HG03571 (cell line): ENCODE results near the gene PITPNM2.

Source experiments
- ATAC-seq: cut with Tn5 transposase; IDR thresholded peaks from one replicate; pipeline ENCODE4 v1.9.1; 2021; ENCODE audit not compliant: unreplicated experiment

Gene PITPNM2

DNA sequence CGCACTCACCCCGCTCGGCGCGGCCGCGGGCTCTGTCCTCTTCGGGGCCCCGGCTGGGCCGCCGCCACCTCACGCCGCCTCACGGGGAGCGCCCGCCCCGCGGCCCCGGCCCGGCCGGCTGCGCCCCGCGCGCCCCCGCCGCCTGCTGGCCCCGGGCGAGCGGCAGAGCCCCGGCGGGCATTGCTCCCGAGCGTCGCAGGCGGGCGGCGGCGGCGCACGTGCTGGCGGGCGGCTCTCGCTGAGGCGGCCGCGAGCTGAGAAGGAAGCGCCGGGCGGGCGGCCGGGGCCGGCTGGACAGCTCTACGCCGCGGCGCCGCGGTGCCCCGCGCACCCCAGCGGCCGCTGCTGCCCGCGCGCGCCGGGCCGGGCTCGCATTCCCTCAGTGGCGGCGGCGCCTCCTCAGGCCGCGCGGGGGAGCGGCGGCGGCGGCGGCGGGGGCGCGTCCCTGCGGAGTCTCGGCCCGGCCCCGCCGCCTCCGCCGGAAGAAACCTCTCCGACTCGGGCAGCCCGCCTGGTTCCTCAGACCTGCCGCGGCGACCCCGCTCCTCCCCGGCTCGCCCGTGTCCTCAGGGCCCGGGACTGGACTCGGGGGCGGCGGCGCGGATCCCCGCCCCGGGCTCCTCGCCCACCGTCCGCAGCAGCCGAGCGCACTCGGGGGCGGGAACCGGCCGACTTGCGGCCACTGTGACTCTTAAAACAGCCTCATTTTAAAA lies at the start of gene PITPNM2:
Gene PITPNM2, minus strand, starts transcription at position 347 of the 713 bp plus-strand sequence. CDS start 116,500 bp downstream, outside the sequence.
- ATAC-seq = peak; percentile 68

DNA sequence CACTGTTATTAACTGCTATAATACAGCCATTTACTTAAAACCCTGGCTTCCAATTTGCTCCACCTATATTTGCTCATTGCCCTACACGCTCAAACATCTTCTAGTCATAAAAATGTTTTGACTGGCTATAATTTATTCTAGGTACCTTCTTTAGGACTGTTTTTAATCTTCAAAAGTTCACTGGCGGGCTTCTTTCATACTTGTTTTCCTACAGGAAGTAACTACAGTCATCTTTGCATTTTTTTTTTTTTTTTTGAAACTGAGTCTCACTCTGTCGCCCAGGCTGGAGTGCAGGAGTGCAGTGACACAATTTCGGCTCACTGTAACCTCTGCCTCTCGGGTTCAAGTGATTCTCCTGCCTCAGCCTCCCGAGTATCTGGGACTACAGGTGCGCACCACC lies 49.5 kb upstream of the PITPNM2 start:
- ATAC-seq = no peak

DNA sequence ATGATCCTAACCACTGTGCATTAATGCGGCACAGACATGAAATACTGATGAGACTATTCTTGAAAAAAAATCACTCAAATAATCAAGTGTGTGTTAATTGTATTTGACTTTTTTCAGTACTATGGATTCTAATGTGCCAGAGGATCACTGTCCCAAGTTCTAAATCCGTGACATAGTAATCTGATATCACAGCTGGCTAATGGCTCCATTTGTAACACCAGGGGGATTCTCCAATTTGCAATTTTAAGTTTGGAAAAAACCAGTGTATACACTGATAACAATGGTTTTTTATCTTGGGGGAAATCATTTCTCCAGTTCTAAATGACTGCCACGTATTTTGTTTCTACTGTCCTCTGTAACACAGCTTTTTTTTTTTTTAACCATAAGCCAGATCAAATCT lies 49.0 kb upstream of the PITPNM2 start:
- ATAC-seq = no peak

DNA sequence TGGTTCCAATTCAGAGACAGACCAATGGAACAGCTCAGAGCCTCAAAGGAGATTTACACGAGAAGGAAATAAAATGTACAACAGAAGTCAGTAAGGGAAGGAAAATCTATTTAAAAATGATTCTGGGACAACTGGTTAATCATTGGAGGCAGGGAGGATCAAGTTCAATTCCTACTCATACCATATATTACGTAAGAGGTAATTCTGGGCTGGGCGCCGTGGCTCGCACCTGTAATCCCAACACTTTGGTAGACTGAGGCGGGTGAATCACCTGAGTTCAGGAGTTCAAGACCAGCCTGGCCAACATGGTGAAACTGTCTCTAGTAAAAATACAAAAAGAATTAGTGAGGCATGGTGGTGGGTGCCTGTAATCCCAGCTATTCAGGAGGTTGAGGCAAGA lies 36.7 kb upstream of the PITPNM2 start:
- no peak for ATAC-seq

DNA sequence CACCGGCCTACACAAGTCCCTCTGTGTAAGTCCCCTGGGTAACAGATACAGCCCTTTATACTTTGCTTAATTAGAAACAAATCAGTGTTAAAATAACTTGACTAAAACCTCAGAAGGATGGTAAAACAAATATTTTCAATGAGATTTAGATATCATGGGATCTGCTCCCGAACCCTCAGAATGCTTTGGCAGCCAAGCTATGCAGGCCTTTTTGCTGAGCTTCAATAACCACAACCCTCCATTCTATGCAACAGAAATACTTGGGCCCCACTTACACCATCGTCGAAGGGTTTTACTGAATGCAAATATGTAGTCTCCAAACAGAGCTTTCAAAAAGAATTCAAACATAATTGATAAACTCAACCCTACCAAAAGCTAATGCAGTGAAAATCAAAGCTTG lies 29.3 kb upstream of the PITPNM2 start:
- ATAC-seq = no peak

DNA sequence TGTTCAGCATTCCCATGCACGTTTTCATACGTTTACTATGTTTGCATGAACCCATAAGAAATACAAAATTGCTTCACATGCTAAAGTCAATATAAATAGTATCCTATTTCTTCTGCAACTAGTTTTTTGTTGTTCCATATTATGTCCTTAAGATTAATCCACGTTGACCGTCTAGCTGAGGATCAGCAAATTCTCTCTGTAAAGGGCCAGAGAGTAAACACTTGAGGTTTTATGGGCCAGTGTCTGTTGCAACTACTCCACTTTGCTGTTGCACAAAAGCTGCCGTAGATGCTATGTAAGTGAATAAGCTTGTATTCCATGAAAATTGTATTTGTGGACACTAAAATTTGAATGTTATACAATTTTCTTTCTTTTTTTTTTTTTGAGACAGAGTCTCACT lies 21.1 kb upstream of the PITPNM2 start:
- ATAC-seq = no peak

DNA sequence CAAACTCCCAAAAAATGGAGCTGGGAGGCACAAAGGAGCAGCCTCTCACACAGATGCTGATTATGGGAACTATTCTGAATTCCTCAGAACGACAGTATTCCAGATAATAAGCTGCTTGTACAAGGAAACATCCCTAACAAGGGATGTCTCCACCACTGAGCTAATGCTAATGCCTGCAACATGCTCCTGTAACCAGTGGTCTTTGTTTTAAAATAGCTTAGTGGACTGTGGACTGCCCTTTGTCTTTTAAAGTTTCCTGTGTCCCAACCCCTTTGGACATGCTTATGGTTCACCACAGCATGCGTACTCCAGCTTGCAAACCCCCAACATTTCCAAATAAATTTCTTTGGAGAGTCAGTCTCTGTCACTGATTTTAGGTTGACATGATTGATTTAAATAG lies 16.4 kb upstream of the PITPNM2 start:
- ATAC-seq = no peak

DNA sequence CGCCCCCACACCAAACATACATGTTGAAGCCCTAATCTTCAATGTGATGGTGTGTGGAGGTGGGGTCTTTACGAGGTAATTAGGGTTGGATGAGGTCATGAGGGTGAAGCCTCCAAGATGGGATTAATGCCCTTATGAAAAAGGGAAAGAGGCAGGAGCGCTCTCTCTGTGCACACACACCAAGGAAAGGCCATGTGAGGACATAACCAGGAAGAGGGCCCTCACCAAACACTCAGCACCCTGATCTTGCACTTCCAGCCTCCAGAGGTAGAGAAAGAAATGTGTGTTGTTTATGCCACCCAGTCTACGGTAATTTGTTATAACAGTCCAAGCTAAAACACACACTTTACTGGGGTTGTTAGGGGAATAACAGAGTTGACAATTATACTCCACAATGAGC lies 14.6 kb upstream of the PITPNM2 start:
- no peak for ATAC-seq

DNA sequence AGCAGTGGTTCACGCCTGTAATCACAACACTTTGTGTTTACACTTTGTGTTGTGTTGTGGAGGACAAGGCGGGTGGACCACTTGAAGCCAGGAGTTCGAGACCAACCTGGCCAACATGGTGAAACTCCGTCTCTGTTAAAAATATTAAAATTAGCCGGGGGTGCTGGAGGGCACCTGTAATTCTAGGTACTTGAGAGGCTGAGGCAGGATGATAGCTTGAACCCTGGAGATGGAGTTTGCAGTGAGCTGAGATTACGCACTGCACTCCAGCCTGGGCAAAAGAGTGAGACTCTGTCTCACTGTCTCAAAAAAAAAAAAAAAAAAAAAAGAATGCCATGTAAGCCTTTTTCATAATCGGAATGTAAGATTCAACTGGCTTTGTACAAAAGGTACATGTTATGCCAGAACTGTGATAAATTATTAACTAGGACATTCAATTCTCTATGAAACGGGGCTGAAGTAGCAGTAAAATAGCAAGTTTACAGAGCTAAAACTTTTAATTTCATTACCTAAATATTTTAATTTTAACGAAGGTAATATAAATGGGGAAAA lies 13.9 kb upstream of the PITPNM2 start:
- ATAC-seq = no peak

DNA sequence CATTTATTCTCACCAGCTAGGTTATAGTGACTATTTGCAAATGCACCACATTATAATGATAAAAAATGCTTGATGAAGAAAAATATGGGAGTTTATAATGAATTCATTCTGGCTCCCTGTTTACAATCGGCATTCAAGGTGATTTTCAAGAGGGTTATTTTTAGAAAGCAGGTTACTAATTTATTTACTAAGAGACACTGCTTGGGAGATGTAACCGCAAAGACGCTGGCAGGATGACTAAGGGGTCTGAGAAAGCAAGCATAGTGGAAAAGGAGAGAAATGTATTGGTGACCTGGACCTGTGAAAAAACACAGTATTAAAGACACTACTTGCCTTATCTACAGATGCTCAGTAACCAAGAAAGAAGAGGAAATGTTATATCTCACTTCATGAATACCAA lies 13.3 kb upstream of the PITPNM2 start:
- no peak for ATAC-seq

DNA sequence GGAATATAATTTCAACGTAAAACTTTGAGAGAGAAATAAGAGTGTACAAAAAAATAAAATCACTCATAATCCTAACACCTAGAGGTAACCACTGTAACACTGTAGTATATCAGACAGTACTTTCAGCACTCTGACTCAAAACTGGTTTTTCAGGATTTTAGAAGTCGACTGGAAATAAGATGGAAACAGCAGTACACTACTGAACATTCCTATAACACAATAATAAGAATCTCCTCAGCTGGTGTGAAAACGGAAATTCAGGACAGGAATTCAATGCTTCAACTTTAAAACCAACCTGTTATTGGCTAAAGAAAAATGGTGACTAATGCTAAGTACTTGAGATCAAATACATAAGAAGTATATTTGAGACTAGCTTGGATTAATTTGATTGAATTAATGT lies 12.3 kb upstream of the PITPNM2 start:
- no peak for ATAC-seq

DNA sequence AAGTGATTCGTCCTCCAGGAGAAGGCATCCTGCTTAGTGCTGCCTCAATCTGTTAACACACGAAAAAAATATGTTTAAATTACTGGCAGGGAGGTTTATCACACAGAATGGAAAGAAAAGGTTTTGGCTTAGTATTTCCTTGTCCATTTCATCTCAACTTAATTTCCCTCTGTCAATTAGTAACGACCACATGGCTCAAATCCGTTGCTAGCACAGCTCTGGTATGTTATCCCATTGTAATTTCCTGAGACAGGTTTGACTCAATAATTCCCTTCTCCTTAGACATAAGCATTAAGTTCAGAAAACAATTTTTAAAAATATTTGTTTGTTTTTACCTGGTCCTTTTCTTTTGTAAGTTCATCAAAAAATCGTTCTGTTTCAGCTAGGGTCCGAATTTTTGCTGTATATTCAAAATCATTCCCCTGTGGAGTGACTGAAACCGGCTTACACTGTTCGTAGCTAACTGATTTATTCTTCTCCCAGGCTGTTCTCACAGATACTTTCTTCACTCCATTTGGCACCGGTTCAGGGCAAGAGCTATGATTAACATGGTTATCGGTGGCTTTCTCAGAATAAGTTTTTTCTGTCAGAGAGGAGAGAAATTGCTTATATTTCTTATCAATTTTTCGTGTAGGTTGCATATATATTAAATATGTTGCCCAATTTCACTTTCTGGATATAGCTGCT lies 10.1 kb upstream of the PITPNM2 start:
- no peak for ATAC-seq

DNA sequence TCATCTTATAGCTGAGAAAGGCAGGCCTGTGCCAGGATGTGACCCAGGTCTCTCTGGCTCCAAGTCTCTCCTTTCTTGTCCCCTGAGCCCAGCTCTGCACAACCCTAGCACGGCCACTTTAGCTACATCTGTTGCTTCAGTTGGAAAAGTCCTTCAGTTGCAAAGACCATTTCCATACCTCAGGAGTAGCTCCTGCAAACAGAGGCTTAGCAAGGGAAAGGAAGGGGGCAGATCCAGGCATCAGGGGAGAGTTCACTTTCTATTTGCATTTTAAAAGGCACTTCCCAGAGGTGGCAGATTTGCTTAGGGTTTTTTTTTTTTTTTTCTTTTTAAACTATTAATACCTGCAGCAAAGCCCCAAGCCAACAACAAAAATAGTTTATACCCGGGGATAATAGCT lies 3.0 kb upstream of the PITPNM2 start:
- no peak for ATAC-seq

DNA sequence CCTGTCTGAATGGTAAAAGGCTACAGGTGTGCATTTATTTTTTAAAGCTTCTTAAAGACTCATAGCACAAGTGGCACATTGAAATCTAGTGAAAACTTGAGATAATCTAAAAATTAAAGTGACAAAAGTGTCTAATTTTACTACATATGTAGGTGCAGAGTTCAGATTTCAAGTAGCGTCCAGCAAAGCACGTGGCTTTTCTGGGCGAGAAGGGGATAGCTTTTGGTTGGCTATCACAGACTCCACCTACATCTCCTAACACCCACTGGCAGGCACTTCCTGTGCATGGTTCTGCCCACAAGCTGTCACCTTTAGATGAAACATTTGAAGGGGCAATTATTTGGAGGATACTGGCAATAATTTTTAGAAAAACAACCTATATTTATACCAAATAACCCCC lies 1.9 kb upstream of the PITPNM2 start:
- ATAC-seq = no peak

DNA sequence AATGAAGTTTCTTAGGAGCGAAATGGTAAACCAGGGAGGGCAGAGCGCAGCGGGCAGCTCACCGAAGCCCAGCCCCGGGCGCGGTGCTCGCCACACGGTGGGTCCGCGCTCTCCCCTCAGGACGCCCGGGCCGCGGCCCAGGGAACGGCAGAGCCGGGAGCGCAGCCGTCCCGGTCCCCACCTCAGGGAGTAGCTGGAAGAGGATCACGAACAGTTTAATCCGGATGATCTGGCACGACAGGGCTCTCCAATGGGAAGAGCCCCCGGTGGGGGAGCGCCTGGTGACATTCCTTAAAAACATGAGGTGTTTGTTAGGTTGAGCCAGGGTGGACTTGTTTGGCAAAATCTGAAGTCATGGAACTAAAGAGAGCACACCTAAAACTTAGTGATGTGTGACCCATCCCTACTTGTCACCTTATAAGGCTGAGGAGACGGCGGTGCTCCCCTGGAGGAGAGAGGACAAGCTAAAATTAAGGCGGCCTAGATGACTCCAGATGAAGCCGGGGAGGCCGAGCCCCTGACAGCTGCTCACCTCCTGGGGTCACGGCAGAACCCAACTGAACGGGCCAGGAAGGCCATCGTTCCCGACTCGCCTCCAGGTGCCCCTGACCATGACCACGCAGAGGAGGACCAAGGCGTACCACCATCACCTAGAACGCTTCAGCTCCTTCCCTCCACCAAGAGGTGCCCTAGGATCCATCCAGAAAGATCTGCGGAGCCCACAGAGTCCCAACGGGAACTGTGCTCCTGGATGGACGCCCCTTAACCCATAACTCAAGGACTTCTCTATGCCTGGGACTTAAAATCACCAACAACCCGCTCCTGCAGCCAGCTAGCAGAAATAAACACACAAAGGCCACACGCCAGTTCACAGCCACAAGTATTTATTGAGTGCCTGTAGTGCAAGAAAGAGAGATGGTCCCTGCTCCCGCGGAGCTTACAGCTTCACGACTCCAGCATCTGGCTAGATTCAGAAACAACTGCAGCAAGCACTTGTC lies 866 bp upstream of the PITPNM2 start:
- ATAC-seq = no peak

DNA sequence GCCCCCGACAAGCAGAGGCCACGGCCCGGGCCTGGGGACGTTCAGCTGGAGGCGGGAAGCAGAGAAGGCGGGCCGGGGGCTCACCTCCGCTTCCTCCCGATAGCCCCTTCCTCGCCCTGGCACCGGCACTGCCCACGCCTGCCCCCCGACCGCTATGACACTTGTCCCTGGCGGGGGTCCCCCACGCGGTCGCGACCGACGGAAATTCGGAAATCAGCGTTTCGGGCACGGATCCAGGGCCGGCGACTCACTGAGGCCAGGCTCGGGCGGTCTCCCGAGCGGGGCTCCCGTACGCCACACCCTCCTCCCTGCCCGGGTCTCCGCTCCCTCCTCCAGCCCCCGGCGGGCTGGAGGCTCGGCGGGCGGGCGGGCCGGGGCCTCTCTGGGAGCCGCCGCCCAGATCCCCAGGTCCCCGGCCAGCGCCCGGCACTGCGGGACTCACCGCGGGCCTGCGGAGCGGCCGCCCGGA lies 581 bp downstream of the PITPNM2 start:
- ATAC-seq = no peak

DNA sequence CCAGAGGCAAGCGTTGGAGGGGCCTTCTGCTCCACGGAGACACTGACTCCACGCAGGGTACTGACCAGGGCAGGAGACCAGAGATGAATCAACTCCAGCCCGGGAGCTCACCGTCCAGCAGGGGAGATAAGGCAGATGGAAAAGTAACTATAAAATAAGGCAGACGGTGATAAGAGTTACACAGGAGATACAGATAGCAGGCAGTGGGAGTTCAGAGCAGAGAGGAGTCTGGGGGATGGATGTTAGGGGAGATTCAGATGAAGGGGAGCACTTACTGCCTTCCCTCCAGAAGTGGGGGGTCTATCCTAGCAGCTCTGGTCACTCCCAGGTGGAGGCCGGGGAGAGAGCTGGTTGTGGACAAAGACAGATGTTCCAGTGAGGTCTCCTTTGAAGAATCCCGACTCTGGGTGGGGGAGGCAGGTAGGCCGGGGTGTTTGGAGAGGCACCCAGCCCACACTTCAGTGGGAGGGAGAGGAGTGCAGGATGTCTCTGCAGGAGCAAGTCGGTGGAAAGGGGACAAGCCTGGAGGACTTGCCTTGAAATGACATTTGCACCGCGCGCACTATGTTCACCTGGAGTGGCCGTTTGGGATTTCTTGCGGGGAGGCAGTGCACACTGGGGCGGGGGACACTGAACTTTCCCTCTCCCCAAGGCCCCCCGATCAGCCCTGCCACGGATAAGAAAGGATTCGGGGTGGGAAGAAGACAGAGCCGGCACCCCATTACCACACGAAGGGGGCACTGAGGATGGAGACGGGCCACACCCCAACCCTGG lies 1.2 kb downstream of the PITPNM2 start:
- no peak for ATAC-seq

DNA sequence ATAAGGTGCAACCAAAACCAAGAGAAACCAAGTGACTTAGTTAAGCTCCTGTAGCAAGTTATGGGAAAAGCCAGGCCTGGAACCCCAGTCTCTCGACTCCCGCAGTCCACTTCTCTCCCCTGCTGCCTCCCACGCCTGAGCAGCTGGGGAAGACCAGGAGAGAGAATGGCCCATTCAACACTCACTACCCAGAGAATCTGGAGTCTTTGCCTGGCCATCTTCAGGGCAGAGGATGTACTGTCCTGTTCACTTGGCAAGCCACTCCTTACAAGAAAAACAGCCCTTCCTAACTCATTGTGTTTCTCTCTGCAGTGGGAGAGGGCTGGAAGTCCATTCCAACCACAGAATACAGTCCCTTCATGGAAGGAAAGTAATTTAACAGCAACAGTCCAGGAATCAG lies 1.8 kb downstream of the PITPNM2 start:
- ATAC-seq = no peak

DNA sequence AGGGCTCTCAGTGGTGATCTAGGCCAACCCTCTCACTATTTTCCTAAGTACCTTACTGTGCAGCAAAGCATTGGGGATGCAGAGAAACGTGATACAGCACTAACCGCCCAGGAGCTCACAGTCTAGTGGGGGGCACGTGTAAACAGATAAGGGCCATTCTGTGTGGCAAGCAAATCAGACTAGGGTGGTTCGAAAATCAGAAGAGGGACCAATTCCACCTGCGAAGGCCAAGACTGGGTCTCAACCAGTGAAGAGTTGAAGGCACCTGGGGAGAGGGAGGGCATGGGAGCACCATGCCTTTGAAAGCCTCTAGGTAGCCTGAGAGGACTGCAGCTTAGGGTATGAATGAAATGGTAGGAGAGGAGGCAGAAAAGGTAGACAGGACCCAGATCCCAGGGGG lies 2.2 kb downstream of the PITPNM2 start:
- ATAC-seq = no peak

DNA sequence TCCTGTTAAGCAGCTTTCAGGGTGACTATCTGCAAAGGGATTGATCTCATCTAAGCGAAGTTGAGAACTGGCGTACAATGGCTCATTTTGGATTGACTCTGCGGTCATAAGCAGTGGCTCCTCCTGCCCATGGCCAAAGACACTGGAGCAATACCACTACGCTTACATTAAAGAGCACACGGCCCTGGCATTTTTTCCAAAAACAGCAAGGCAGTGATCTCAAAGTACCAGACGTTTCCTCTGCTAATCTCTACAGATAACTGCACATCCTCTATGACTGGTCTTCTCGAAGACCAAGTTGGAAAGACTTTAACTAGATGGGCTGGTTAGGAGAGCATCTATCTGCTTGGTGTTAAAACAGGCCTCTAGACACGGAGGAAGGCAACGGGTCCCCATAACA lies 2.7 kb downstream of the PITPNM2 start:
- no peak for ATAC-seq
